ENCODE data around the gene MAGEA4. TPM values are rescaled to one million over a fixed set of nuclear protein-coding genes. Genes with fewer than 3 reads are reported as not detected.

Gene MAGEA4
- total and polyA plus RNA-seq, 2 of the 8 experiments (the other 6 are each of a cell fraction or from before 2014, with no cell fraction given): 0.45 to 0.67 TPM

DNA sequence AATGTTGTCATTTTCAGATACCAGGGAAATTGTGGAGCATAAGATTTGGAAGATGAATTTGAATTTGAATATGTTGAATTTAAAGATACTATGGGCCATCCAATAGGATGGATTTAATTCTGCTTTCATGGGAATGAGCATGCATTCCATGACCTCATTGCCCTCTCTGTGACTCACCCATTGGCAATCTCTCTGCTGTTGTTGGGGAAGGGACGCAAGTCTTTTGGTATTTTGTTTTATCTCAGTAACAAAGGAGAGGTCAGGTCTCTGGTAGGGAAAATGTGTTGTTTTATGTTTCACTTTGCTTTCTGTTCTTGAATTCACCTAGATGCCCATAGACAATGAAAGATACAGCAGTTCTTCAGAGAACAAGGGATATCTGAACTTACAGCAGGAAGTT, 42.1 kb upstream of the MAGEA4 start (continued):
- TF ChIP-seq, protein P1, sequence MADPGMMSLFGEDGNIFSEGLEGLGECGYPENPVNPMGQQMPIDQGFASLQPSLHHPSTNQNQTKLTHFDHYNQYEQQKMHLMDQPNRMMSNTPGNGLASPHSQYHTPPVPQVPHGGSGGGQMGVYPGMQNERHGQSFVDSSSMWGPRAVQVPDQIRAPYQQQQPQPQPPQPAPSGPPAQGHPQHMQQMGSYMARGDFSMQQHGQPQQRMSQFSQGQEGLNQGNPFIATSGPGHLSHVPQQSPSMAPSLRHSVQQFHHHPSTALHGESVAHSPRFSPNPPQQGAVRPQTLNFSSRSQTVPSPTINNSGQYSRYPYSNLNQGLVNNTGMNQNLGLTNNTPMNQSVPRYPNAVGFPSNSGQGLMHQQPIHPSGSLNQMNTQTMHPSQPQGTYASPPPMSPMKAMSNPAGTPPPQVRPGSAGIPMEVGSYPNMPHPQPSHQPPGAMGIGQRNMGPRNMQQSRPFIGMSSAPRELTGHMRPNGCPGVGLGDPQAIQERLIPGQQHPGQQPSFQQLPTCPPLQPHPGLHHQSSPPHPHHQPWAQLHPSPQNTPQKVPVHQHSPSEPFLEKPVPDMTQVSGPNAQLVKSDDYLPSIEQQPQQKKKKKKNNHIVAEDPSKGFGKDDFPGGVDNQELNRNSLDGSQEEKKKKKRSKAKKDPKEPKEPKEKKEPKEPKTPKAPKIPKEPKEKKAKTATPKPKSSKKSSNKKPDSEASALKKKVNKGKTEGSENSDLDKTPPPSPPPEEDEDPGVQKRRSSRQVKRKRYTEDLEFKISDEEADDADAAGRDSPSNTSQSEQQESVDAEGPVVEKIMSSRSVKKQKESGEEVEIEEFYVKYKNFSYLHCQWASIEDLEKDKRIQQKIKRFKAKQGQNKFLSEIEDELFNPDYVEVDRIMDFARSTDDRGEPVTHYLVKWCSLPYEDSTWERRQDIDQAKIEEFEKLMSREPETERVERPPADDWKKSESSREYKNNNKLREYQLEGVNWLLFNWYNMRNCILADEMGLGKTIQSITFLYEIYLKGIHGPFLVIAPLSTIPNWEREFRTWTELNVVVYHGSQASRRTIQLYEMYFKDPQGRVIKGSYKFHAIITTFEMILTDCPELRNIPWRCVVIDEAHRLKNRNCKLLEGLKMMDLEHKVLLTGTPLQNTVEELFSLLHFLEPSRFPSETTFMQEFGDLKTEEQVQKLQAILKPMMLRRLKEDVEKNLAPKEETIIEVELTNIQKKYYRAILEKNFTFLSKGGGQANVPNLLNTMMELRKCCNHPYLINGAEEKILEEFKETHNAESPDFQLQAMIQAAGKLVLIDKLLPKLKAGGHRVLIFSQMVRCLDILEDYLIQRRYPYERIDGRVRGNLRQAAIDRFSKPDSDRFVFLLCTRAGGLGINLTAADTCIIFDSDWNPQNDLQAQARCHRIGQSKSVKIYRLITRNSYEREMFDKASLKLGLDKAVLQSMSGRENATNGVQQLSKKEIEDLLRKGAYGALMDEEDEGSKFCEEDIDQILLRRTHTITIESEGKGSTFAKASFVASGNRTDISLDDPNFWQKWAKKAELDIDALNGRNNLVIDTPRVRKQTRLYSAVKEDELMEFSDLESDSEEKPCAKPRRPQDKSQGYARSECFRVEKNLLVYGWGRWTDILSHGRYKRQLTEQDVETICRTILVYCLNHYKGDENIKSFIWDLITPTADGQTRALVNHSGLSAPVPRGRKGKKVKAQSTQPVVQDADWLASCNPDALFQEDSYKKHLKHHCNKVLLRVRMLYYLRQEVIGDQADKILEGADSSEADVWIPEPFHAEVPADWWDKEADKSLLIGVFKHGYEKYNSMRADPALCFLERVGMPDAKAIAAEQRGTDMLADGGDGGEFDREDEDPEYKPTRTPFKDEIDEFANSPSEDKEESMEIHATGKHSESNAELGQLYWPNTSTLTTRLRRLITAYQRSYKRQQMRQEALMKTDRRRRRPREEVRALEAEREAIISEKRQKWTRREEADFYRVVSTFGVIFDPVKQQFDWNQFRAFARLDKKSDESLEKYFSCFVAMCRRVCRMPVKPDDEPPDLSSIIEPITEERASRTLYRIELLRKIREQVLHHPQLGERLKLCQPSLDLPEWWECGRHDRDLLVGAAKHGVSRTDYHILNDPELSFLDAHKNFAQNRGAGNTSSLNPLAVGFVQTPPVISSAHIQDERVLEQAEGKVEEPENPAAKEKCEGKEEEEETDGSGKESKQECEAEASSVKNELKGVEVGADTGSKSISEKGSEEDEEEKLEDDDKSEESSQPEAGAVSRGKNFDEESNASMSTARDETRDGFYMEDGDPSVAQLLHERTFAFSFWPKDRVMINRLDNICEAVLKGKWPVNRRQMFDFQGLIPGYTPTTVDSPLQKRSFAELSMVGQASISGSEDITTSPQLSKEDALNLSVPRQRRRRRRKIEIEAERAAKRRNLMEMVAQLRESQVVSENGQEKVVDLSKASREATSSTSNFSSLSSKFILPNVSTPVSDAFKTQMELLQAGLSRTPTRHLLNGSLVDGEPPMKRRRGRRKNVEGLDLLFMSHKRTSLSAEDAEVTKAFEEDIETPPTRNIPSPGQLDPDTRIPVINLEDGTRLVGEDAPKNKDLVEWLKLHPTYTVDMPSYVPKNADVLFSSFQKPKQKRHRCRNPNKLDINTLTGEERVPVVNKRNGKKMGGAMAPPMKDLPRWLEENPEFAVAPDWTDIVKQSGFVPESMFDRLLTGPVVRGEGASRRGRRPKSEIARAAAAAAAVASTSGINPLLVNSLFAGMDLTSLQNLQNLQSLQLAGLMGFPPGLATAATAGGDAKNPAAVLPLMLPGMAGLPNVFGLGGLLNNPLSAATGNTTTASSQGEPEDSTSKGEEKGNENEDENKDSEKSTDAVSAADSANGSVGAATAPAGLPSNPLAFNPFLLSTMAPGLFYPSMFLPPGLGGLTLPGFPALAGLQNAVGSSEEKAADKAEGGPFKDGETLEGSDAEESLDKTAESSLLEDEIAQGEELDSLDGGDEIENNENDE (IDR thresholded peaks at IDR 0.05; ENCODE audit: insufficient replicate concordance, low read length): no peak
- TF ChIP-seq E2F6 (IDR thresholded peaks at IDR 0.05): no peak
- no peak for TF ChIP-seq KDM5A (IDR thresholded peaks at IDR 0.05; ENCODE audit: low read length)
- no peak for TF ChIP-seq RAD21 (IDR thresholded peaks at IDR 0.05 in 1 of 2, conservative IDR thresholded peaks at IDR 0.05 in 1 of 2; ENCODE audit: low read depth in 2 of 2, low read length in 2 of 2)
- TF ChIP-seq GTF2F1 (IDR thresholded peaks at IDR 0.05; ENCODE audit: borderline replicate concordance, low read depth, low read length): no peak
- TF ChIP-seq JUND (IDR thresholded peaks at IDR 0.05; ENCODE audit: low read length): no peak
- TF ChIP-seq SIX5 (IDR thresholded peaks at IDR 0.05; ENCODE audit: low read depth, low read length): no peak
- no peak for TF ChIP-seq CTBP2 (IDR thresholded peaks at IDR 0.05; ENCODE audit: borderline replicate concordance, insufficient read depth, insufficient read length, low read length)
